Common myeloid progenitor, CD34-positive (primary cell): ENCODE data around the gene DCAF15.

Experiments
- CTCF ChIA-PET: fragments of 350-600 bp; sonication (Branson Sonifier 250); formaldehyde crosslinking; loops from one replicate; lab custom pipeline; 2021; ENCODE audit warnings: antibody characterized with exemption; lab: Charles Lee
- POLR2A ChIA-PET: fragments of 350-600 bp; sonication (Branson Sonifier 250); formaldehyde crosslinking; loops from one replicate; lab custom pipeline; 2021; ENCODE audit warnings: antibody characterized with exemption; lab: Charles Lee
- DNase-seq, 3 donors: peaks; one replicate each; pipeline versions ENCODE4 v3.0.0 to v3.0.0-alpha.2; 2013
- H3K27ac ChIP-seq, 2 experiments: 1 replicate in 1 of 2; 2 replicates in 1 of 2; pipeline ENCODE4 v1.7.0; 2013; ENCODE audit warnings: inconsistent platforms in 2 of 2, low read length in 2 of 2, mild to moderate bottlenecking in 2 of 2, low read depth in 1 of 2, moderate library complexity in 1 of 2; ENCODE audit not compliant: severe bottlenecking in 2 of 2, insufficient read depth in 1 of 2, poor library complexity in 1 of 2
- H3K27me3 ChIP-seq, 5 experiments: replicated peaks in 2 of 5; 1 replicate in 3 of 5; 2 replicates in 2 of 5; pipeline versions ENCODE4 v1.6.1 to v1.7.0; 2013; ENCODE audit warnings: low read length in 4 of 5, mild to moderate bottlenecking in 2 of 5, moderate library complexity in 2 of 5, inconsistent platforms in 1 of 5; ENCODE audit not compliant: insufficient read depth in 5 of 5, control insufficient read depth in 4 of 5
- H3K36me3 ChIP-seq, 4 experiments: 1 replicate in 2 of 4; 2 replicates in 2 of 4; pipeline versions ENCODE4 v1.6.1 to v1.7.0; 2013; ENCODE audit warnings: low read length in 3 of 4, control low read depth in 1 of 4, mild to moderate bottlenecking in 1 of 4; ENCODE audit not compliant: control insufficient read depth in 4 of 4, insufficient read depth in 4 of 4
- H3K4me1 ChIP-seq, 4 experiments: 1 replicate in 3 of 4; 2 replicates in 1 of 4; pipeline versions ENCODE4 v1.6.1 to v1.7.1; 2013; ENCODE audit warnings: low read length in 3 of 4, mild to moderate bottlenecking in 3 of 4, control low read depth in 1 of 4, inconsistent platforms in 1 of 4, moderate library complexity in 1 of 4; ENCODE audit not compliant: control insufficient read depth in 4 of 4, insufficient read depth in 4 of 4; ENCODE audit errors: control extremely low read depth in 1 of 4
- H3K4me3 ChIP-seq, 7 experiments: 1 replicate in 4 of 7; 2 replicates in 3 of 7; pipeline versions ENCODE4 v1.5.1 to v1.7.0; 2013; ENCODE audit warnings: mild to moderate bottlenecking in 7 of 7, low read length in 6 of 7, moderate library complexity in 6 of 7, inconsistent platforms in 2 of 7, low read depth in 2 of 7, control low read depth in 1 of 7; ENCODE audit not compliant: insufficient read depth in 4 of 7, control insufficient read depth in 1 of 7; ENCODE audit errors: extremely low read depth in 1 of 7
- H3K9me3 ChIP-seq, 5 experiments: 1 replicate in 4 of 5; 2 replicates in 1 of 5; pipeline versions ENCODE4 v1.6.1 to v1.7.1; 2013; ENCODE audit warnings: low read length in 4 of 5, mild to moderate bottlenecking in 2 of 5, inconsistent platforms in 1 of 5, low read depth in 1 of 5, moderate library complexity in 1 of 5; ENCODE audit not compliant: control insufficient read depth in 4 of 5, insufficient read depth in 2 of 5; ENCODE audit errors: control extremely low read depth in 1 of 5
- WGBS: methylation state at CpG from one replicate; pipeline ENCODE4 v1.1.5; 2013; ENCODE audit not compliant: insufficient coverage; 5-methylcytosine and 5-hydroxymethylcytosine counted together

DCAF15 gene

DNA sequence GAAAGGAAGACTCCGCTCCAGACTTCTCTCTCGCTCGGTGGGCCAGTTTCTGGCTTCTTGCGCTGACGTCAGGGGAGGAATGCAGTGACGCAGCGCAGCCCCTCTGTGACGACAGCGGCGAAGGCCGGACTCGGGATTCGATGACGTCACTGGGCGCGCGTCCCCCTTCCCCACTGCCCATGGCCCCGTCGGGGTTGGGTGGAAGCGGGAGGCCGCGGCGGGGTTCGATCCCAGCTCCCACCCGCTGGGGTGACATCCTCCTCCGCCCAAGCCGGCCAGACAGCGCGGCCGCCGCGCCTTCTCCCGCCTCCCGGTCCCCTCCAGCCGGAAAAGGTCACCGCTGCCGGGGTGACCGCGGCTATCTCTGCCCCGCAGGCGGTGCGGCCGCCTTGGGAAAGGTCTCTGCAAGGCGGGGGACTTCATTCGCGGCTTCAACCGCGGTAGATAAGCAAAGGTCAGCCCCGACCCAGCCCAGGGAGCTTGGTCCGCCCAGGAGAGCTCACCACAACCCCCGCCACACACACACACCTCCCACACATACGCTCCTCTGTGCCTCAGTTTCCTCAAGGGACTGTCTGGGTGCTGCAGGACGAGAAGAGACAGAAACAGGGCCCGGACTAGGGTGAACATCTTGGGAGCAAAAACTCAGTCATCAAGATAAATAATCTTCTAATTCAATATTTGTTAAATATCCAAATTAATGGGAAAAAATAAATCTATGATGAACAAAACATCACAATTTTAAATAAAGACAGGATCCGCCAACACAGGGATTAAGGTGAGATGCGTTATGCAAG is 54.7 kb downstream of the DCAF15 start:
- POLR2A ChIA-PET = interaction anchor here (0.9 to 5.9 kb wide), 8 partner anchors 15 to 168 kb away, joined by 3 to 29 read pairs (median 5); partner anchors contain the start of gene IL27RA
- peak in 1 of 3 donors; percentile 89 for DNase-seq
- H3K4me1 ChIP-seq = peaks cover 15 to 42% (median 39%) of the 10 kb centered on the region in 4 experiments
- CTCF ChIA-PET = interaction anchor here (0.9 to 5.8 kb wide), 10 partner anchors 10 to 52 kb away, joined by 3 to 39 read pairs (median 4); partner anchors contain the start of genes IL27RA and RLN3
- WGBS = under 1% methylated on average over 46 of the region's 56 CpGs
- H3K27ac ChIP-seq = peak overlapping the region; percentile 99
- no peaks in the 10 kb centered on the region for H3K27me3 ChIP-seq
- no peaks in the 10 kb centered on the region for H3K36me3 ChIP-seq
- no peaks in the 10 kb centered on the region for H3K9me3 ChIP-seq
- H3K4me3 ChIP-seq = peak overlapping the region; percentile 68 to 89 (median 79)
